H1 (cell line): ENCODE data around the gene UPF3A. TPM values are rescaled to one million over a fixed set of nuclear protein-coding genes. Genes with fewer than 3 reads are reported as not detected.

Experiments
- CTCF ChIA-PET: fragments of 300-600 bp; sonication (Branson Sonifier 250); formaldehyde crosslinking; loops from one replicate; lab custom pipeline; 2021; ENCODE audit not compliant: partially characterized antibody; lab: Charles Lee
- POLR2A ChIA-PET: fragments of 300-600 bp; sonication (Branson Sonifier 250); formaldehyde crosslinking; loops from one replicate; lab custom pipeline; 2021; ENCODE audit warnings: inconsistent platforms; ENCODE audit not compliant: partially characterized antibody; lab: Charles Lee
- DNase-seq, 2 experiments: peaks; one replicate each; pipeline versions ENCODE4 v3.0.0 to v3.0.0-alpha.2; 2010 to 2022; ENCODE audit warnings: low spot score in 2 of 2, low read depth in 1 of 2, mixed read lengths in 1 of 2
- FAIRE-seq: peaks from 2 replicates; lab custom pipeline; 2011; peaks lifted over from hg19 to GRCh38; lab: Jason Lieb, UNC
- H2AFZ ChIP-seq: 2 replicates; pipeline ENCODE4 v1.8.1; 2012; ENCODE audit warnings: low read length, inconsistent platforms
- H2AK5ac ChIP-seq: 2 replicates; pipeline ENCODE4 v1.6.1; 2013; ENCODE audit warnings: low read depth, low read length
- H2BK120ac ChIP-seq: replicated peaks from 2 replicates; pipeline ENCODE3; 2013; ENCODE audit warnings: low read depth, low read length, inconsistent platforms
- H2BK12ac ChIP-seq: 2 replicates; pipeline ENCODE4 v1.6.1; 2013; ENCODE audit warnings: low read depth, low read length
- H2BK15ac ChIP-seq: 2 replicates; pipeline ENCODE4 v1.6.1; 2013; ENCODE audit warnings: low read length
- H2BK20ac ChIP-seq: 2 replicates; pipeline ENCODE4 v1.6.1; 2013; ENCODE audit warnings: low read length
- H2BK5ac ChIP-seq: 2 replicates; pipeline ENCODE4 v1.6.1; 2013; ENCODE audit warnings: low read depth, low read length
- H3K14ac ChIP-seq: 2 replicates; pipeline ENCODE4 v1.6.1; 2013; ENCODE audit warnings: inconsistent platforms; ENCODE audit not compliant: insufficient read length
- H3K18ac ChIP-seq: 2 replicates; pipeline ENCODE4 v1.6.1; 2013; ENCODE audit warnings: low read length; ENCODE audit errors: extremely low read depth
- H3K23ac ChIP-seq: 2 replicates; pipeline ENCODE4 v1.6.1; 2013; ENCODE audit warnings: inconsistent platforms; ENCODE audit not compliant: insufficient read length
- H3K23me2 ChIP-seq: 2 replicates; pipeline ENCODE4 v1.6.1; 2013; ENCODE audit warnings: low read depth, low read length
- H3K27ac ChIP-seq: 2 replicates; pipeline ENCODE4 v1.6.1; 2011; ENCODE audit warnings: low read depth, low read length, inconsistent platforms
- H3K27me3 ChIP-seq, 4 experiments: replicated peaks in 1 of 4; 1 replicate in 1 of 4; 2 replicates in 3 of 4; pipeline versions ENCODE4 v1.6.1 to v1.8.1; 2011 to 2013; ENCODE audit warnings: low read length in 3 of 4, mild to moderate bottlenecking in 3 of 4, inconsistent platforms in 2 of 4, mixed read lengths in 2 of 4, moderate library complexity in 1 of 4; ENCODE audit not compliant: control insufficient read depth in 3 of 4, insufficient read depth in 3 of 4; ENCODE audit errors: extremely low read depth in 1 of 4
- H3K36me3 ChIP-seq, 4 experiments: 2 replicates each; pipeline versions ENCODE4 v1.6.1 to v1.8.1; 2011 to 2013; ENCODE audit warnings: mild to moderate bottlenecking in 4 of 4, low read length in 3 of 4, moderate library complexity in 2 of 4, control low read depth in 1 of 4, inconsistent platforms in 1 of 4; ENCODE audit not compliant: insufficient read depth in 4 of 4, control insufficient read depth in 2 of 4
- H3K4ac ChIP-seq: replicated peaks from 2 replicates; pipeline ENCODE3; 2013; ENCODE audit warnings: low read length, low read depth, mixed read lengths, inconsistent platforms; ENCODE audit not compliant: insufficient read length
- H3K4me1 ChIP-seq, 4 experiments: replicated peaks in 1 of 4; 1 replicate in 1 of 4; 2 replicates in 3 of 4; pipeline versions ENCODE4 v1.6.1 to v1.8.1; 2011 to 2013; ENCODE audit warnings: low read length in 3 of 4, inconsistent platforms in 2 of 4, mixed read lengths in 1 of 4; ENCODE audit not compliant: insufficient read depth in 4 of 4, control insufficient read depth in 3 of 4
- H3K4me2 ChIP-seq, 2 experiments: 2 replicates each; pipeline versions ENCODE4 v1.6.1 to v1.8.1; 2011 to 2013; ENCODE audit warnings: low read depth in 2 of 2, low read length in 2 of 2, control low read depth in 1 of 2, inconsistent platforms in 1 of 2, mild to moderate bottlenecking in 1 of 2; ENCODE audit not compliant: insufficient read depth in 1 of 2
- H3K4me3 ChIP-seq, 4 experiments: fragments of 200-600, 300-600 bp in 1 of 4; sonication (generic), shearing (Covaris generic), sonication (Bioruptor Twin) in 1 of 4; 2 replicates each; pipeline versions ENCODE4 v1.5.1 to v1.8.1; 2011 to 2016; ENCODE audit warnings: low read length in 4 of 4, low read depth in 3 of 4, control low read depth in 2 of 4, inconsistent platforms in 2 of 4, mild to moderate bottlenecking in 2 of 4, mixed read lengths in 1 of 4, moderate library complexity in 1 of 4; ENCODE audit not compliant: insufficient read depth in 2 of 4; ENCODE audit errors: extremely low read depth in 1 of 4
- H3K56ac ChIP-seq: replicated peaks from 2 replicates; pipeline ENCODE3; 2013; ENCODE audit warnings: low read depth, mild to moderate bottlenecking, mixed read lengths, low read length, inconsistent platforms; ENCODE audit not compliant: insufficient read length
- H3K79me1 ChIP-seq: 2 replicates; pipeline ENCODE4 v1.6.1; 2013; ENCODE audit warnings: low read depth, low read length, control low read depth
- H3K79me2 ChIP-seq, 2 experiments: 2 replicates each; pipeline versions ENCODE4 v1.6.1 to v1.8.1; 2012 to 2013; ENCODE audit warnings: low read length in 2 of 2, mild to moderate bottlenecking in 2 of 2, inconsistent platforms in 1 of 2; ENCODE audit not compliant: insufficient read depth in 2 of 2, control insufficient read depth in 1 of 2
- H3K9ac ChIP-seq, 4 experiments: replicated peaks in 1 of 4; 1 replicate in 1 of 4; 2 replicates in 3 of 4; pipeline versions ENCODE4 v1.6.1 to v1.8.1; 2011 to 2013; ENCODE audit warnings: low read depth in 3 of 4, low read length in 3 of 4, control low read depth in 2 of 4, mild to moderate bottlenecking in 2 of 4, moderate library complexity in 2 of 4, inconsistent platforms in 1 of 4; ENCODE audit errors: extremely low read depth in 1 of 4
- H3K9me3 ChIP-seq, 2 experiments: 2 replicates each; pipeline versions ENCODE4 v1.6.1 to v1.8.1; 2012 to 2013; ENCODE audit warnings: mild to moderate bottlenecking in 2 of 2, moderate library complexity in 2 of 2, control low read depth in 1 of 2, inconsistent platforms in 1 of 2, low read depth in 1 of 2, low read length in 1 of 2, mixed read lengths in 1 of 2; ENCODE audit not compliant: insufficient read depth in 2 of 2
- H4K20me1 ChIP-seq, 2 experiments: replicated peaks in 1 of 2; 2 replicates each; pipeline versions ENCODE3 to v1.8.1; 2011 to 2013; ENCODE audit warnings: inconsistent platforms in 2 of 2, low read length in 2 of 2, mild to moderate bottlenecking in 1 of 2; ENCODE audit not compliant: insufficient read depth in 2 of 2, control insufficient read depth in 1 of 2
- H4K5ac ChIP-seq: 2 replicates; pipeline ENCODE4 v1.6.1; 2013; ENCODE audit warnings: low read length, low read depth, mixed read lengths, inconsistent platforms; ENCODE audit not compliant: insufficient read length
- H4K8ac ChIP-seq: 2 replicates; pipeline ENCODE4 v1.8.0; 2013; ENCODE audit warnings: mild to moderate bottlenecking, moderate library complexity, low read length, inconsistent platforms; ENCODE audit not compliant: insufficient read depth; ENCODE audit errors: extremely low read depth
- H4K91ac ChIP-seq: replicated peaks from 2 replicates; pipeline ENCODE3; 2013; ENCODE audit warnings: low read length, mixed read lengths, inconsistent platforms; ENCODE audit not compliant: insufficient read length
- CBX8 ChIP-seq: fragments of 300-800, 300-1000 bp; sonication (generic); IDR thresholded peaks from 2 replicates; pipeline ENCODE4 v1.7.1; 2016; ENCODE audit warnings: low read depth, low read length, borderline replicate concordance
- CTCF ChIP-seq, 3 experiments: IDR thresholded peaks; 1 replicate in 2 of 3; 2 replicates in 1 of 3; pipeline versions ENCODE4 v1.5.1 to v1.6.1; 2011; ENCODE audit warnings: low read length in 3 of 3, mild to moderate bottlenecking in 3 of 3, inconsistent platforms in 2 of 3, low read depth in 1 of 3, moderate library complexity in 1 of 3; ENCODE audit not compliant: insufficient read depth in 1 of 3; ENCODE audit errors: control extremely low read depth in 1 of 3
- MAFK ChIP-seq: IDR thresholded peaks from 2 replicates; pipeline ENCODE4 v1.6.1; 2012; ENCODE audit warnings: low read depth, mild to moderate bottlenecking, improper control_type of control experiment, low read length
- NRF1 ChIP-seq: IDR thresholded peaks from 2 replicates; pipeline ENCODE4 v1.6.1; 2011; ENCODE audit warnings: mild to moderate bottlenecking, low read depth, low read length, improper control_type of control experiment
- POU5F1 ChIP-seq: IDR thresholded peaks from 2 replicates; pipeline ENCODE4 v1.6.1; 2011; ENCODE audit warnings: low read depth, mild to moderate bottlenecking, low read length, moderate library complexity
- WGBS, 2 experiments: shearing (Covaris generic) in 1 of 2; methylation state at CpG; one replicate each; pipeline versions ENCODE4 v1.1.6 to v1.1.7; 2013 to 2015; ENCODE audit warnings: low lambda C conversion rate in 2 of 2, mixed read lengths in 2 of 2, inconsistent platforms in 1 of 2, low coverage in 1 of 2, missing lambda C conversion rate in 1 of 2; ENCODE audit not compliant: insufficient replicate concordance in 2 of 2, insufficient coverage in 1 of 2, insufficient read length in 1 of 2; ENCODE audit errors: extremely low coverage in 1 of 2, missing lambda C conversion rate in 1 of 2; 5-methylcytosine and 5-hydroxymethylcytosine counted together
- polyA plus RNA-seq, 7 experiments: library from polyadenylated mRNA; depleted of rRNA in 3 of 7; stranded (reverse) in 5 of 7; unstranded in 2 of 7; fragments of >200 nt in 5 of 7; fragments of 200-250 nt in 2 of 7; gene quantifications; 1 replicate in 5 of 7; 2 replicates in 1 of 7; 4 replicates in 1 of 7; pipeline versions ENCODE4 v1.2.1 to v1.2.3, GENCODE V29; 2011 to 2013; ENCODE audit warnings: missing spikeins in 2 of 7, mixed read lengths in 2 of 7
- total RNA-seq: library from RNA; stranded (reverse); fragmentation: NEBNext Ultra II Directional; extraction: Animal tissue kit (Norgen Biotek cat#: 25700); gene quantifications from 2 replicates; pipeline ENCODE4 v1.2.1, GENCODE V29; 2021

UPF3A gene
- total and polyA plus RNA-seq, 2 of the 8 experiments (the other 6 are each of a cell fraction or from before 2014, with no cell fraction given): 47.1 to 58.2 TPM

DNA sequence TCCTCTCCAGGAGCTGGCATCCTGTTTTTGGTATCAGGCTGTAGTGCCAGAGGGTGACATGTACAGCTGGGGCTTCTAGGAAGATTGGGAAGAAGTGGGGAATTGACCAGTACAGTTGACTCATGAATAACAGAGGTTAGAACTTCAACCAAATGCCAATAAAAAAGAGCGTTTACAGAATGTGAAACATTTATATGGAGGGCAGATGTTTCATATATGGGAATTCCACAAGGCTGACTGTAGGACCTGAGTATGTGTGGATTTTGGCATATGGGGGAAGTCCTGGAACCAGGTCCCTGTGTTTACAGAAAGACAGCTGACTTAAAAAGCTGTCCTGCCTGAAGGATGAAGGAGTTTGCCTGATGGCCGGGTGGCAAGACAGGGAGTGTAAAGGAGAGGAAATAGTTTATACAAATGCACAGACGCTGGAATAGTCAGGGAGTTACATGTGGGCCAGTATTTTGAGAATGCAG is 38.1 kb downstream of the UPF3A start:
- Histone ChIP-seq H2BK20ac (no peak overlapping the region), H4K5ac (no peak overlapping the region), H3K4me3 (no peak overlapping the region), H3K4ac (no peak overlapping the region), H3K23ac (no peak overlapping the region), H4K8ac (no peak overlapping the region), H3K27ac (no peak overlapping the region), H4K91ac (no peak overlapping the region), H3K56ac (no peak overlapping the region), H3K36me3 (peaks cover 11 to 44% (median 28%) of the 10 kb centered on the region in 4 experiments), H2BK120ac (no peak overlapping the region), H2AK5ac (no peak overlapping the region), H2AFZ (no peak overlapping the region), H3K79me1 (peaks cover 2% of the 10 kb centered on the region; the same call in 1 of the 2 replicates), H3K4me1 (0 out of 7 replicates have a peak, but pooled peaks cover 0 to 3% (median 0%) of the 10 kb centered on the region in 4 experiments), H3K14ac (no peak overlapping the region), H2BK12ac (no peak overlapping the region), H3K23me2 (0 out of 2 replicates have a peak, but pooled peaks cover 2% of the 10 kb centered on the region), H3K18ac (no peak overlapping the region), H2BK15ac (no peak overlapping the region), H3K4me2 (no peak overlapping the region), H3K9ac (no peak overlapping the region; a peak in 1 of 7 replicates), H2BK5ac (no peak overlapping the region), H3K79me2 (peaks cover 10 to 60% of the 10 kb centered on the region in 2 experiments), H3K27me3 (no peaks in the 10 kb centered on the region), H3K9me3 (no peaks in the 10 kb centered on the region), H4K20me1 (peaks cover 1 to 9% of the 10 kb centered on the region in 2 experiments)
- ChIA-PET CTCF (interaction anchor here (0.8 to 4.9 kb wide), 6 partner anchors 8 to 24 kb away, joined by 3 to 17 read pairs (median 4); no protein-coding TSS in a partner anchor), POLR2A (interaction anchor here (0.9 to 7.8 kb wide), 4 partner anchors 8 to 365 kb away, joined by 3 to 51 read pairs (median 4); partner anchors contain the start of gene UPF3A)
- no peak for DNase-seq
- 88% methylated on average over 3 of the region's 3 CpGs; no CpG with 5 or more reads in 1 of the 2 experiments for WGBS, 2 experiments
- no peak for FAIRE-seq
- no peak for TF ChIP-seq CTCF (IDR thresholded peaks at IDR 0.05; ENCODE audit: control extremely low read depth in 1 of 3, insufficient read depth in 1 of 3, low read depth in 1 of 3, low read length in 3 of 3)
- no peak for TF ChIP-seq MAFK
- no peak for TF ChIP-seq CBX8
- TF ChIP-seq NRF1: no peak
- TF ChIP-seq POU5F1: no peak
